SK-N-SH (cell line): ENCODE results near the gene MTCH1. TPM values are rescaled to one million over a fixed set of nuclear protein-coding genes. Genes with fewer than 3 reads are reported as not detected.

Experiments
- CTCF ChIA-PET: fragments of 300-600, 350-600 bp; formaldehyde crosslinking; extraction: SDS; loops from one replicate; lab custom pipeline; 2021; lab: Yijun Ruan, JAX
- POLR2A ChIA-PET: fragments of 350-600 bp; sonication (Branson Sonifier 250); formaldehyde crosslinking; extraction: SDS; loops from one replicate; lab custom pipeline; 2020; ENCODE audit warnings: antibody characterized with exemption, inconsistent platforms; lab: Yijun Ruan, JAX
- DNase-seq: peaks from one replicate; pipeline ENCODE4 v3.0.0; 2012
- H2AFZ ChIP-seq: fragments of 200-600 bp; sonication (generic); 2 replicates; pipeline ENCODE4 v1.8.1; 2016; ENCODE audit warnings: antibody characterized with exemption, mild to moderate bottlenecking, low read depth
- H3F3A ChIP-seq: fragments of 200-600 bp; sonication (generic); replicated peaks from 2 replicates; pipeline ENCODE3; 2016; ENCODE audit warnings: antibody characterized with exemption, mild to moderate bottlenecking; ENCODE audit not compliant: insufficient read depth
- H3K27ac ChIP-seq, 2 experiments: fragments of 200-500 bp in 1 of 2; fragments of 200-600 bp in 1 of 2; sonication (Bioruptor generic) in 1 of 2; sonication (generic), shearing (Covaris generic) in 1 of 2; 2 replicates each; pipeline versions ENCODE4 v1.5.1 to v1.6.1; 2014 to 2016; ENCODE audit warnings: low read depth in 2 of 2, inconsistent platforms in 1 of 2, low read length in 1 of 2, mild to moderate bottlenecking in 1 of 2, mixed read lengths in 1 of 2
- H3K27me3 ChIP-seq: fragments of 200-600 bp; sonication (generic), shearing (Covaris generic); 2 replicates; pipeline ENCODE4 v1.6.1; 2016; ENCODE audit warnings: mixed run types; ENCODE audit not compliant: insufficient read depth
- H3K36me3 ChIP-seq, 2 experiments: fragments of 200-500 bp in 1 of 2; fragments of 200-600 bp in 1 of 2; sonication (Bioruptor generic) in 1 of 2; sonication (generic) in 1 of 2; replicated peaks in 1 of 2; 2 replicates each; pipeline versions ENCODE3 to v1.5.1; 2014 to 2016; ENCODE audit warnings: low read length in 1 of 2, mild to moderate bottlenecking in 1 of 2; ENCODE audit not compliant: insufficient read depth in 2 of 2, control insufficient read depth in 1 of 2
- H3K4me1 ChIP-seq, 2 experiments: fragments of 200-500 bp in 1 of 2; fragments of 200-600 bp in 1 of 2; sonication (Bioruptor generic) in 1 of 2; sonication (generic), shearing (Covaris generic) in 1 of 2; 2 replicates each; pipeline versions ENCODE4 v1.5.1 to v1.6.1; 2014 to 2016; ENCODE audit warnings: low read depth in 1 of 2, low read length in 1 of 2, mixed run types in 1 of 2; ENCODE audit not compliant: insufficient read depth in 2 of 2, control insufficient read depth in 1 of 2
- H3K4me2 ChIP-seq: fragments of 200-600 bp; sonication (generic), shearing (Covaris generic); 2 replicates; pipeline ENCODE4 v1.6.1; 2017; ENCODE audit warnings: mixed run types
- H3K4me3 ChIP-seq, 2 experiments: fragments of 200-500 bp in 1 of 2; fragments of 200-600 bp in 1 of 2; sonication (Bioruptor generic) in 1 of 2; sonication (generic), shearing (Covaris generic) in 1 of 2; 2 replicates each; pipeline versions ENCODE4 v1.5.1 to v1.8.1; 2014 to 2016; ENCODE audit warnings: low read depth in 2 of 2, inconsistent platforms in 1 of 2, low read length in 1 of 2, mild to moderate bottlenecking in 1 of 2, mixed read lengths in 1 of 2, moderate library complexity in 1 of 2
- H3K79me2 ChIP-seq: fragments of 200-600 bp; sonication (generic); 2 replicates; pipeline ENCODE4 v1.8.1; 2017; ENCODE audit warnings: mild to moderate bottlenecking; ENCODE audit not compliant: insufficient read depth
- H3K9ac ChIP-seq: fragments of 200-600 bp; sonication (generic); 2 replicates; pipeline ENCODE4 v1.6.1; 2017; ENCODE audit warnings: mixed run types
- H3K9me2 ChIP-seq: fragments of 200-600 bp; sonication (generic); 2 replicates; pipeline ENCODE4 v1.6.1; 2017; ENCODE audit warnings: mixed run types
- H3K9me3 ChIP-seq: fragments of 200-600 bp; sonication (generic); 2 replicates; pipeline ENCODE4 v1.6.1; 2017; ENCODE audit warnings: mixed run types, mild to moderate bottlenecking, moderate library complexity
- H4K20me1 ChIP-seq: fragments of 200-600 bp; sonication (generic); 2 replicates; pipeline ENCODE4 v1.6.1; 2017; ENCODE audit warnings: mild to moderate bottlenecking, mixed run types; ENCODE audit not compliant: insufficient read depth
- EP300 ChIP-seq, 2 experiments: IDR thresholded peaks; 2 replicates each; pipeline versions ENCODE4 v1.4.0 to v1.6.1; 2012; ENCODE audit warnings: borderline replicate concordance in 1 of 2, low read depth in 1 of 2, low read length in 1 of 2
- YY1 ChIP-seq: IDR thresholded peaks from 2 replicates; pipeline ENCODE4 v1.4.0; 2012; ENCODE audit warnings: low read depth, mild to moderate bottlenecking
- WGBS: methylation state at CpG from one replicate; pipeline ENCODE4 v1.1.6; 2017; ENCODE audit warnings: low lambda C conversion rate; 5-methylcytosine and 5-hydroxymethylcytosine counted together
- polyA plus RNA-seq, 3 experiments: library from polyadenylated mRNA; depleted of rRNA; stranded (reverse); fragments of >200 nt; gene quantifications; 2 replicates each; pipeline ENCODE4 v1.2.3, GENCODE V29; 2012

Gene MTCH1
- polyA plus RNA-seq, 1 of the 3 experiments (the other 2 are of a cell fraction) = 151 TPM

DNA sequence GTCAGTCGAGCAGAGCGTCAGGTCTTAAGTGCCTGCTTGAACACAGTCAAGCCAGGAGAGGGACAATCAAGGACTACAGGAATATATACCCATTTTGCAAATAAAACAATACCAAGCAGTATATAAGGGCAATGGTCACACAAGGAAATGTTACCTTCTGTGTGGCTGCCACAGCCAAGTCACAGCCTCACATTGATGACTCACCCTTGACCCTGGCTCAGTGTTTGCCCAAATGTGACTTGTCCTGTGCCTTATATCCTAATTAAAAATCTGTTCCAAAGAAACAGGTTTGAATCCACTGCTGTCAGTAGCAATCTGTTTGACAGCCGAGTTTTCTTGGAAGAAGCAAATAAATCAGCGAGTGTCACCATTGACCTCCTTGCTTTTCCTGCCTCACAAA is 65.9 kb downstream of the MTCH1 start:
- H2AFZ ChIP-seq = no peak overlapping the region
- no peaks in the 10 kb centered on the region for H4K20me1 ChIP-seq
- H3K79me2 ChIP-seq = no peaks in the 10 kb centered on the region
- no peak overlapping the region for H3K9ac ChIP-seq
- H3F3A ChIP-seq = no peaks in the 10 kb centered on the region
- H3K27me3 ChIP-seq = no peaks in the 10 kb centered on the region
- no peaks in the 10 kb centered on the region for H3K9me3 ChIP-seq
- POLR2A ChIA-PET = no interaction called here
- H3K4me1 ChIP-seq = no peaks in the 10 kb centered on the region; a peak in 1 of 4 replicates
- WGBS = 96% methylated on average over 4 of the region's 4 CpGs
- no peak overlapping the region for H3K4me2 ChIP-seq
- no peak for DNase-seq
- CTCF ChIA-PET = no interaction called here
- H3K9me2 ChIP-seq = no peaks in the 10 kb centered on the region
- H3K27ac ChIP-seq = no peak overlapping the region
- H3K4me3 ChIP-seq = no peak overlapping the region
- TF ChIP-seq YY1 (no peak), EP300 (IDR thresholded peaks at IDR 0.05; ENCODE audit: borderline replicate concordance in 1 of 2, low read depth in 1 of 2, low read length in 1 of 2) (no peak)
- H3K36me3 ChIP-seq = peaks cover 29 to 73% of the 10 kb centered on the region in 2 experiments

Other genes starting within 250 kb of the MTCH1 start
- gene CPNE5, start 146.8 kb downstream of the MTCH1 start, polyA plus RNA-seq (2012; rRNA removed) = 0.30 and 0.47 TPM in 2 replicates
- 36.6 and 48.4 TPM in 2 replicates for gene PPIL1, start 111.4 kb downstream of the MTCH1 start, polyA plus RNA-seq (2012; rRNA removed)
- gene C6orf89, start 100.2 kb downstream of the MTCH1 start, polyA plus RNA-seq (2012; rRNA removed) = 20.4 and 29.8 TPM in 2 replicates
- 0.02 TPM in 1 of 2 replicates, not detected in the other for gene PI16, start 31.5 kb downstream of the MTCH1 start, polyA plus RNA-seq (2012; rRNA removed)
- gene FGD2, start 19.5 kb upstream of the MTCH1 start, polyA plus RNA-seq (2012; rRNA removed) = not detected in 2 replicates
- 33.9 and 35.3 TPM in 2 replicates for gene PIM1, start 184.0 kb upstream of the MTCH1 start, polyA plus RNA-seq (2012; rRNA removed)